Psoas muscle (tissue), 8 donors: ENCODE measurements around the gene PCDHA7. TPM values are rescaled to one million over a fixed set of nuclear protein-coding genes. Genes with fewer than 3 reads are reported as not detected.

Experiments used
- ATAC-seq, 4 donors: fragments of 200-7000 bp; cut with Tn5 transposase; one replicate each; pipeline ENCODE4 v1.9.1; 2020; ENCODE audit warnings: moderate library complexity in 3 of 4, mild to moderate bottlenecking in 2 of 4
- DNase-seq, 2 donors: peaks; one replicate each; pipeline ENCODE4 v3.0.0-alpha.2; 2020
- H3K27ac ChIP-seq: fragments of 200-600 bp; one replicate; pipeline ENCODE4 v1.8.0; 2022
- H3K27me3 ChIP-seq, 3 donors: fragments of 200-600 bp in 1 of 3; one replicate each; pipeline versions ENCODE4 v1.6.1 to v1.8.0; 2013 to 2022; ENCODE audit warnings: low read length in 2 of 3, mild to moderate bottlenecking in 2 of 3, moderate library complexity in 1 of 3; ENCODE audit not compliant: insufficient read depth in 3 of 3
- H3K36me3 ChIP-seq, 2 donors: fragments of 200-600 bp in 1 of 2; one replicate each; pipeline versions ENCODE4 v1.6.1 to v1.8.0; 2013 to 2022; ENCODE audit warnings: low read depth in 1 of 2, mild to moderate bottlenecking in 1 of 2, moderate library complexity in 1 of 2; ENCODE audit not compliant: insufficient read depth in 1 of 2
- H3K4me1 ChIP-seq: fragments of 200-600 bp; one replicate; pipeline ENCODE4 v1.8.0; 2022
- H3K4me3 ChIP-seq: fragments of 200-600 bp; one replicate; pipeline ENCODE4 v1.8.0; 2022; ENCODE audit warnings: mild to moderate bottlenecking
- H3K9me3 ChIP-seq: fragments of 200-600 bp; one replicate; pipeline ENCODE4 v1.8.0; 2022
- WGBS, 3 donors: extraction: QIAGEN DNeasy Blood & Tissue Kit; methylation state at CpG; one replicate each; pipeline versions ENCODE4 v1.1.6 to v1.1.7; 2013; 5-methylcytosine and 5-hydroxymethylcytosine counted together
- intact Hi-C, 2 donors: fragments of 100-400 bp; cut with DNase I; formaldehyde crosslinking; loops; one replicate each; pipeline versions ENCODE4 v1.11.0 to v1.14.2; 2022
- polyA plus RNA-seq, 3 donors: library from polyadenylated mRNA; stranded (reverse); fragments of 200-250 nt; gene quantifications; one replicate each; pipeline ENCODE4 v1.2.3, GENCODE V29; 2013
- total RNA-seq, 4 donors: library from RNA; stranded (reverse); fragmentation: NEBNext Ultra II Directional in 2 of 4; extraction: Animal tissue kit (Norgen Biotek cat#: 25700) in 2 of 4; gene quantifications; one replicate each; pipeline versions ENCODE4 v1.2.1 to v1.2.4, GENCODE V29; 2021 to 2023
- TF ChIP-seq, protein P1 (sequence below): fragments of 200-600 bp; IDR thresholded peaks from one replicate; pipeline ENCODE4 v1.8.0; 2022; ENCODE audit warnings: antibody characterized with exemption
- donor health status: healthy with polysubstance abuse.
- donor health status: DM: no; HTN: no; CAD: no; lungs with moderate emphysema.
- donor health status: Bipolar disorder and iron deficiency.
- donor health status: healthy.
- donor health status: DM: yes; HTN: yes; CAD: no.
- donor health status: DM: no; HTN: no; CAD: no.
- donor health status: DM: no; HTN: no; CAD: no.
- donor health status: DM: yes; HTN: yes; CAD: no.

PCDHA7 gene
- total and polyA plus RNA-seq, 7 donors: 0.01 to 0.08 (median 0.07) TPM; not detected in 4

DNA sequence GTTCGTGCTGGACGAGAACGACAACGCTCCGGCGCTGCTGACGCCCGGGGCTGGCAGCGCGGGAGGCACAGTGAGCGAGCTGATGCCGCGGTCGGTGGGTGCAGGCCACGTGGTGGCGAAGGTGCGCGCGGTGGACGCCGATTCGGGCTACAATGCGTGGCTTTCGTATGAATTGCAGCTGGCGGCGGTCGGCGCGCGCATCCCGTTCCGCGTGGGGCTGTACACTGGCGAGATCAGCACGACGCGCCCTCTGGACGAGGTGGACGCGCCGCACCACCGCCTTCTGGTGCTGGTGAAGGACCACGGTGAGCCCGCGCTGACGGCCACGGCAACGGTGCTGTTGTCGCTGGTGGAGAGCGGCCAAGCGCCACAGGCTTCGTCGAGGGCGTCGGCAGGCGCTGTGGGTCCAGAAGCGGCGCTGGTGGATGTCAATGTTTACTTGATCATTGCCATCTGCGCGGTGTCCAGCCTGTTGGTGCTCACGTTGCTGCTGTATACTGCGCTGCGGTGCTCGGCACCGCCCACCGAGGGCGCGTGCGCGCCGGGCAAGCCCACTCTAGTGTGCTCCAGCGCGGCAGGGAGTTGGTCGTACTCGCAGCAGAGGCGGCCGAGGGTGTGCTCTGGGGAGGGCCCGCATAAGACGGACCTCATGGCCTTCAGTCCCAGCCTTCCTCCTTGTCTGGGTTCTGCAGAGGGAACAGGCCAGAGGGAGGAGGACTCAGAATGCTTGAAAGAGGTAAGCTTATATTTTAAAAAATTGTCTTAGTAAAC is 50.0 kb downstream of the PCDHA7 start:
- ATAC-seq (no peak), DNase-seq (no peak)
- intact Hi-C loops: no loop called here
- 28 to 41% (median 40%) methylated on average over 74 to 79 of the region's 79 CpGs for WGBS, 3 donors
- Histone ChIP-seq H3K27me3 (peaks cover 0 to 8% (median 2%) of the 10 kb centered on the region in 3 donors), H3K36me3 (no peaks in the 10 kb centered on the region), H3K27ac (no peak overlapping the region), H3K9me3 (no peaks in the 10 kb centered on the region), H3K4me1 (no peaks in the 10 kb centered on the region), H3K4me3 (no peak overlapping the region)
- TF ChIP-seq, protein P1, sequence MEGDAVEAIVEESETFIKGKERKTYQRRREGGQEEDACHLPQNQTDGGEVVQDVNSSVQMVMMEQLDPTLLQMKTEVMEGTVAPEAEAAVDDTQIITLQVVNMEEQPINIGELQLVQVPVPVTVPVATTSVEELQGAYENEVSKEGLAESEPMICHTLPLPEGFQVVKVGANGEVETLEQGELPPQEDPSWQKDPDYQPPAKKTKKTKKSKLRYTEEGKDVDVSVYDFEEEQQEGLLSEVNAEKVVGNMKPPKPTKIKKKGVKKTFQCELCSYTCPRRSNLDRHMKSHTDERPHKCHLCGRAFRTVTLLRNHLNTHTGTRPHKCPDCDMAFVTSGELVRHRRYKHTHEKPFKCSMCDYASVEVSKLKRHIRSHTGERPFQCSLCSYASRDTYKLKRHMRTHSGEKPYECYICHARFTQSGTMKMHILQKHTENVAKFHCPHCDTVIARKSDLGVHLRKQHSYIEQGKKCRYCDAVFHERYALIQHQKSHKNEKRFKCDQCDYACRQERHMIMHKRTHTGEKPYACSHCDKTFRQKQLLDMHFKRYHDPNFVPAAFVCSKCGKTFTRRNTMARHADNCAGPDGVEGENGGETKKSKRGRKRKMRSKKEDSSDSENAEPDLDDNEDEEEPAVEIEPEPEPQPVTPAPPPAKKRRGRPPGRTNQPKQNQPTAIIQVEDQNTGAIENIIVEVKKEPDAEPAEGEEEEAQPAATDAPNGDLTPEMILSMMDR: no peak

Other genes starting within 250 kb of the PCDHA7 start
- 10 to 100 TPM; 13.9 to 43.9 (median 18.0) TPM for gene CD14, start 201.1 kb upstream of the PCDHA7 start, total RNA-seq
- gene CD14, start 201.1 kb upstream of the PCDHA7 start, polyA plus RNA-seq: 1 to 10 TPM; 4.9 to 9.0 (median 7.3) TPM
- 1 to 10 TPM; 3.6 to 4.9 (median 4.1) TPM for gene TMCO6, start 194.8 kb upstream of the PCDHA7 start, total RNA-seq
- gene TMCO6, start 194.8 kb upstream of the PCDHA7 start, polyA plus RNA-seq: 1 to 10 TPM; 5.2 to 8.1 (median 6.4) TPM
- gene NDUFA2, start 186.6 kb upstream of the PCDHA7 start, total RNA-seq: 100 to 1,000 TPM in 2 of 4 donors, 10 to 100 TPM in 2; 82.6 to 136 (median 113) TPM
- 100 to 1,000 TPM; 216 to 276 (median 252) TPM for gene NDUFA2, start 186.6 kb upstream of the PCDHA7 start, polyA plus RNA-seq
- gene IK, start 186.4 kb upstream of the PCDHA7 start, total RNA-seq: 10 to 100 TPM; 74.8 to 99.2 (median 83.4) TPM
- 100 to 1,000 TPM in 1 of 3 donors, 10 to 100 TPM in 2; 96.5 to 169 (median 98.3) TPM for gene IK, start 186.4 kb upstream of the PCDHA7 start, polyA plus RNA-seq
- 10 to 100 TPM in 3 of 4 donors, 1 to 10 TPM in 1; 9.9 to 20.9 (median 13.3) TPM for gene WDR55, start 169.4 kb upstream of the PCDHA7 start, total RNA-seq
- gene WDR55, start 169.4 kb upstream of the PCDHA7 start, polyA plus RNA-seq: 10 to 100 TPM; 12.3 to 33.4 (median 26.9) TPM
- gene DND1, start 160.7 kb upstream of the PCDHA7 start, total RNA-seq: 1 to 10 TPM in 2 of 4 donors, under 1 TPM in 2; 0.30 to 1.3 (median 0.87) TPM
- 1 to 10 TPM in 1 of 3 donors, under 1 TPM in 2; 0.37 to 1.5 (median 0.61) TPM for gene DND1, start 160.7 kb upstream of the PCDHA7 start, polyA plus RNA-seq
- 10 to 100 TPM; 29.5 to 48.1 (median 38.9) TPM for gene HARS1, start 142.9 kb upstream of the PCDHA7 start, total RNA-seq
- 10 to 100 TPM; 39.1 to 58.0 (median 45.2) TPM for gene HARS1, start 142.9 kb upstream of the PCDHA7 start, polyA plus RNA-seq
- gene HARS2, start 142.8 kb upstream of the PCDHA7 start, total RNA-seq: 10 to 100 TPM; 19.8 to 35.1 (median 23.2) TPM
- 10 to 100 TPM; 23.8 to 40.9 (median 38.0) TPM for gene HARS2, start 142.8 kb upstream of the PCDHA7 start, polyA plus RNA-seq
- gene ZMAT2, start 133.8 kb upstream of the PCDHA7 start, total RNA-seq: 10 to 100 TPM; 44.7 to 54.5 (median 47.5) TPM
- gene ZMAT2, start 133.8 kb upstream of the PCDHA7 start, polyA plus RNA-seq: 100 to 1,000 TPM in 1 of 3 donors, 10 to 100 TPM in 2; 78.0 to 136 (median 81.4) TPM
- gene PCDHA1, start 48.1 kb upstream of the PCDHA7 start, total RNA-seq: under 1 TPM in 1 of 4 donors, not detected in 3; 0.10 TPM
- not detected for gene PCDHA1, start 48.1 kb upstream of the PCDHA7 start, polyA plus RNA-seq
- gene PCDHA2, start 39.4 kb upstream of the PCDHA7 start, total RNA-seq: under 1 TPM in 1 of 4 donors, not detected in 3; 0.18 TPM
- gene PCDHA2, start 39.4 kb upstream of the PCDHA7 start, polyA plus RNA-seq: not detected
- under 1 TPM in 1 of 4 donors, not detected in 3; 0.12 TPM for gene PCDHA3, start 33.2 kb upstream of the PCDHA7 start, total RNA-seq
- under 1 TPM in 1 of 3 donors, not detected in 2; 0.03 TPM for gene PCDHA3, start 33.2 kb upstream of the PCDHA7 start, polyA plus RNA-seq
- under 1 TPM in 2 of 4 donors, not detected in 2; 0.06 to 0.08 TPM for gene PCDHA4, start 27.2 kb upstream of the PCDHA7 start, total RNA-seq
- under 1 TPM; 0.01 to 0.06 (median 0.01) TPM for gene PCDHA4, start 27.2 kb upstream of the PCDHA7 start, polyA plus RNA-seq
- gene PCDHA5, start 12.7 kb upstream of the PCDHA7 start, total RNA-seq: not detected
- gene PCDHA5, start 12.7 kb upstream of the PCDHA7 start, polyA plus RNA-seq: under 1 TPM in 1 of 3 donors, not detected in 2; 0.01 TPM
- gene PCDHA6, start 6.3 kb upstream of the PCDHA7 start, total RNA-seq: not detected
- gene PCDHA6, start 6.3 kb upstream of the PCDHA7 start, polyA plus RNA-seq: not detected
- under 1 TPM in 1 of 4 donors, not detected in 3; 0.12 TPM for gene PCDHA8, start 6.9 kb downstream of the PCDHA7 start, total RNA-seq
- gene PCDHA8, start 6.9 kb downstream of the PCDHA7 start, polyA plus RNA-seq: under 1 TPM in 1 of 3 donors, not detected in 2; 0.01 TPM
- gene PCDHA9, start 14.1 kb downstream of the PCDHA7 start, total RNA-seq: under 1 TPM in 1 of 4 donors, not detected in 3; 0.04 TPM
- gene PCDHA9, start 14.1 kb downstream of the PCDHA7 start, polyA plus RNA-seq: under 1 TPM in 1 of 3 donors, not detected in 2; 0.01 TPM
- under 1 TPM in 2 of 4 donors, not detected in 2; 0.11 to 0.12 TPM for gene PCDHA10, start 21.6 kb downstream of the PCDHA7 start, total RNA-seq
- under 1 TPM in 1 of 3 donors, not detected in 2; 0.05 TPM for gene PCDHA10, start 21.6 kb downstream of the PCDHA7 start, polyA plus RNA-seq
- under 1 TPM in 1 of 4 donors, not detected in 3; 0.06 TPM for gene PCDHA11, start 34.7 kb downstream of the PCDHA7 start, total RNA-seq
- gene PCDHA11, start 34.7 kb downstream of the PCDHA7 start, polyA plus RNA-seq: under 1 TPM in 2 of 3 donors, not detected in 1; 0.01 to 0.03 TPM
- gene PCDHA12, start 41.0 kb downstream of the PCDHA7 start, total RNA-seq: not detected
- under 1 TPM in 2 of 3 donors, not detected in 1; 0.01 to 0.06 TPM for gene PCDHA12, start 41.0 kb downstream of the PCDHA7 start, polyA plus RNA-seq
- not detected for gene PCDHA13, start 47.9 kb downstream of the PCDHA7 start, total RNA-seq
- gene PCDHA13, start 47.9 kb downstream of the PCDHA7 start, polyA plus RNA-seq: not detected
- gene PCDHAC1, start 92.0 kb downstream of the PCDHA7 start, total RNA-seq: under 1 TPM; 0.07 to 0.36 (median 0.10) TPM
- under 1 TPM in 1 of 3 donors, not detected in 2; 0.01 TPM for gene PCDHAC1, start 92.0 kb downstream of the PCDHA7 start, polyA plus RNA-seq
- gene PCDHAC2, start 132.2 kb downstream of the PCDHA7 start, total RNA-seq: under 1 TPM; 0.11 to 0.62 (median 0.16) TPM
- under 1 TPM in 2 of 3 donors, not detected in 1; 0.01 to 0.03 TPM for gene PCDHAC2, start 132.2 kb downstream of the PCDHA7 start, polyA plus RNA-seq
- under 1 TPM in 1 of 4 donors, not detected in 3; 0.06 TPM for gene PCDHB1, start 217.1 kb downstream of the PCDHA7 start, total RNA-seq
- gene PCDHB1, start 217.1 kb downstream of the PCDHA7 start, polyA plus RNA-seq: under 1 TPM in 1 of 3 donors, not detected in 2; 0.01 TPM